HG02571 (cell line): Measurements from ENCODE around the gene FAM180A.

Experiments
- ATAC-seq: cut with Tn5 transposase; IDR thresholded peaks from one replicate; pipeline ENCODE4 v1.9.1; 2021; ENCODE audit warnings: mild to moderate bottlenecking, moderate library complexity; ENCODE audit not compliant: unreplicated experiment

Gene FAM180A

DNA sequence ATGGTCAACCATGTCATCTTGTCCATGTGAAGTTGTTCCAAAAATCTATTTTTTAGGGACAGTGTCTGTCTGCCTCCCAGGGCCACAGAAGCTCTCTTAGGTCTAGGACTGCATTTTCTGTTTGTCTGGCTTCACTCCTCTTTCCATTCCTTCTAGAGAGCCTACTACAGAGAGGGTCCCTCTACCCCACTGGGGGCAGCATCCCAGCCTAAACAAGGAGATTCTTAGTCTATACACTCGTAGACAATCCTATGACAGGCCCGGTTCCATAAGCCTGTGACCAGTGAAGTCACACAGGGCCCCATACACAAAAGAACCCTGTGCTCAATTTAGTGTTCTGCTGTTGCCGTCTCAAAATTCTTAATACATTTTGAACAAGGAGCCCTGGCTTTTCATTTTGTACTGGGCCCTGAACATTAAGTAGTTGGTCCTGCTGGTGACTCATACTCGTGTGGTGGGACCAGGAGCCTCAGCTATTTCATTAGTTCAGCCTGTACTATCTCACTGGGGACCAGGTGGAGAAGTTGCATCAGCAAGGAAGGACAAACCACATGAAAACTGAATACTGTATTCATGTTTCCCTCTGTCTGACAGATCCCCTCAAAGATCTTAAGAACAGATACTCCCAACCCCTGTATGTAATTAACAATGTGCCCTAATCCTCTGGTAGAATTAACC lies 23.5 kb upstream of the FAM180A start:
- ATAC-seq = no peak

DNA sequence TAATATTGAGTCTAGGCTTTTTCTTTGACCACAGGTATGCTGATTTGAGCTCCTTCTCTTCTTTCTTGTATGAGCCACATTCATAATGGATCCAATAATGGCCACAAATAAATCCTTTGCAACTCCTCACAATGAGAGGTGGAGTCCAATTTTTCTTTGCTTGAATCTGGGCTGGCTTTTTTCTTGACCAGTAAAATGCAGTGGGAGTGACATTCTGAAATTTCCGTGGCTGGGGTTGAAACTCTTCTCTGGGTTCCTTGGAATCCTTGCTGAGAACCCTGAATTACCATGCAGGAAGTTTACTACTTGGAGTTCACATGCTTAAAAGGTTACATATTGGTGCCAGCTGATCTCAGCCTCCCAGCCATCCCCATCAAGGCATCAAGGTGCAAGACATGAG lies 22.4 kb upstream of the FAM180A start:
- ATAC-seq = no peak

DNA sequence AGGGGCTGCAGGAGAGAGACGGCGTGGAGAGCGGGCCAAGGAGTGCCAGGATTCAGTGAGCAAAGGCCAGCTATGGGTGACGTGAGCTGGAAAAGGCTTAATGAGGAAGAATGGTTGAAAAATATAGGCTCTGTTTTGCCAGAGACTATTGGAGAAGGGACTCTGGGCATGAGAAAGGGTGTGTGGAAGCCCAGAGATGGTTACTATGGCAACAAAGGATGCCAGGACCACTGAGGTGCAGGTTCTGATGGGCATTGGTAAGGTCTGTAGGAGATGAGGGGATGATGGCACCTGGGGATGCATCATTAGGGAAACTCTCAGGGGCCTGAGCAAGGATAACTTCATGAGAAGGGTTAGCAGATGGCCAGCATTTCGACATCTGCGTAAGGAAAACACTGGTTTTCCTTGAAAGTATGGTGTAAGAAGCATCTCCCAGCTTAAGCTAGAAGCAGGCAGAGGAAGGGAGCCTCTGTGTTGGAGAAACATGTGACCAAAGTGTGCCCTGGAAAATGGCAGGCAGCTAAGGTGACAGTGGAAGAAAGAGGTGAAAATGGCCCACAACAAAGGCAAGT lies 21.6 kb upstream of the FAM180A start:
- no peak for ATAC-seq

DNA sequence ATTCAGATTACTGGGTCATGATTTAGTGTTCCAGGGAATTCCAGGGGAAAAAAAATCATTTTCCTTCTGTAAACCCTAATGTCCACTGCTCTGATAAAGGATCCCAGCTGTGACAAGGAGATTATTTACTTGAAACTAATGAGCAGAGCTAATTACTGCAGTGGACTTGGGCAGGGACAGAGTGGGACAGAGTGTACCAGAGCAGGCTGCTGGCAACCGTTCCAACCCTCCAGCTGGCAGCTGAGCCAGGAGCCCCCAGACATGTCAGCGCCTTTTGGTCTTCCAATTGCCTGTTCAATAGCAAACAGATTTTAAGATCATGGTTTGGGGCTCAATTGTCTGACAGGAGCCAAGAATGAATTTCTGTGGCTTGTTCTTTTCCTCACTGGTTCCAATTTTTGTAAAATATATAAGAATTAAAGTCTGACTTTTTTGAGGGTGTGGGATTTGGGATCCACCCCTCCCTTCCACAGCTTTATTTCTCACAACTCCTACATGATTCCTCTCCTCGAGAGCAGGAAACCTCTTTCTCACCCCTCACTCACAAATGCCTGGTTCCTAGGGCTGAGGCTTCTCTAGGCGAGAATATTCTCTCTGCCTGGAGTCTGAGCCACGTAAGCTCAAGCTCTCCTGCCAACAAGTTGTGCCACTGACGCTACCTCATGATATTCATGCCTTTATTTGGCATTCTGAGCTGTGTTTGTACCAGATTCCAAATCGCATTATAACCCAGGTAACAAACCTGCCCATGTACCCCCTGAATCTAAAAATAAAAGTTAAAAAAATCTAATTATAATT lies 20.6 kb upstream of the FAM180A start:
- no peak for ATAC-seq

DNA sequence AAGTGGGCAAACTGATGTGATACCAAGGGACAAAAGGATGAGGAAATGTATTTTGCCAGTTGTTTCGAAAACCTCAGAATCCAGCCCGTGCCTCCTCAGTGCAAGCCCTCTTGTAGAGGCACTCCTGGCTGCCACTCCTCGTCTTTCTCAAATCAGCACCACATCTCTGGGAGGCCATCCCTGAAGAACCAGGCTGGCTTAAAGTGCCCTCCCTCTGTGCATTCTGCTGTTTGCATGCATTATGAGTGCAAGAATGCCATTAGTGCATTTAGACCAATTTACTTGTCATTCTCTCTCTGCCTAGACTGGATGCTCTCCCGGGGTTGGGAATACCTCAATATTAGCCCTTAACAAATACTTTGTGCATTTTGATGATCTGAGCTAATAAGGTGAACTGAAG lies 19.9 kb upstream of the FAM180A start:
- no peak for ATAC-seq

DNA sequence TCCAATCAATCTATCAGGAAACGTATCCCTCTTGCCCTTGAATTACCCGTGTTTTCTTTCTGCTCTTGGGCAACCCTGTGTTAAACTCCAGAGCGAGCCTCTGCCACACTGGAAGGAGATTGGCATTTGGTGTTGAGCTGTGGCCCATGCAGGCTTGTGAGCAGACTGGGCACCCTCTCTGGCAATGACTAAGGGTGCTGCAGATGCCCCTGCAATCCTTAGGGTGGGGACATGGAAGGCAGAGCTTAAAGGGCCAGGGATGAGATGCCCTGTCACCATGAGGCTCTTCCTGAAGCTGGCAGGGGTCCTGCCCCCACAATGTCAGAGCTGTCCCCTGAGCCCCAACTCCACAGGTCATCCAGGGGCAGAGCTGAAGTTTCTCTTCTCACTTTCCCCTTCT lies 19.5 kb upstream of the FAM180A start:
- ATAC-seq = no peak

DNA sequence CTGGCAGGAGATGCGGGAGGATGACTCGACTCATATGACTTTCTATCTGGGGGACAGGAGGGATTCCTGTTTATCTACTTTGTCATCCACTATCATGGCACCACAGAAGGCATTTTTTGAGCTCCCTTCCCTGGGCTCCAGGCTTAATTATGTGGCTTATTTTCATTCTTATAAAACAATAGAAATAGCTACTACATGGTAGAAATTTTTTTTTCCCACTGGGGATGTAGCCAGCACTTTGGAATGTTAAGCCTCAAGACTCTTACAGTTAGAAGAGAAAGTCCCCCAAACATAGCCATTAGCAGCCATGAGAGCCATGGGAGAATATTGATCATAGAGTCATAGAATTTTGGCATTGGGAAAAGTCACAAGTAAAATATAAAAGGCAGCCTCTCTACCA lies 14.6 kb upstream of the FAM180A start:
- ATAC-seq = no peak

DNA sequence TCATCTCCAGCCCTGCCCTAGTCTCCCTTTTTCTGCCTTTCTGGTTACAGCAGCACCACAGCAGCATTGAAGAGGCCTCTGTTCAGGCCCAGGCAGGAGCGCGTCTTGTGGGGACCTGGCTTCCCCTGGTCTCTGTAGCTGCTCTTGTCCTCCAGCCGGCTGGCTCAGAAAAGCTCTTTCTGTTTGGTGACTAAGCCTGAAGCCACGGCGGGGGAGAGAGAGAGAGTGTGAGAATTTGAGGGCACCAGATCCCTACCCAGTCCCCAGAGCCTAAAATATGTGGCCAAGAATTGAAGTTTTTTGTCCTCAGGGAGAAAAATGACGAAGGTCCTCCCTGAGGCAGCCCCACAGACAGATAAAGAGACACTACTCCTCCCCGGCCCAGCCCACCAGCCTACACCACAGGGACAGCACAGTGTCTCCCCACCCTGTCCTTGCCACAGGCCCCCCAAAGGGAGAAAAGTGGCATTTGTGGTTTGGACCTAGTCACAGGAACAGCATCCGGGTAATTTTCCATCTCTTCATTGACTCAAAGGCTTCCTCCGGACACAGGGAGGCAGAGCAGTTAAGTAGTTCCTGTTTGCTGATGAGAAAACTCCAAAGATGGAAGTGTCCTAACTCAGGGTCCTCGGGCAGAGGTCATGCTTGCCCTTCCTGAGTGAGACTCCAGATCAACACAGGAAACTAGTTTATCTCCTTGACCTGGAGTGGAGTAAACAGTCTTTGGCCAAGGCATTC lies 13.3 kb upstream of the FAM180A start:
- ATAC-seq = no peak

DNA sequence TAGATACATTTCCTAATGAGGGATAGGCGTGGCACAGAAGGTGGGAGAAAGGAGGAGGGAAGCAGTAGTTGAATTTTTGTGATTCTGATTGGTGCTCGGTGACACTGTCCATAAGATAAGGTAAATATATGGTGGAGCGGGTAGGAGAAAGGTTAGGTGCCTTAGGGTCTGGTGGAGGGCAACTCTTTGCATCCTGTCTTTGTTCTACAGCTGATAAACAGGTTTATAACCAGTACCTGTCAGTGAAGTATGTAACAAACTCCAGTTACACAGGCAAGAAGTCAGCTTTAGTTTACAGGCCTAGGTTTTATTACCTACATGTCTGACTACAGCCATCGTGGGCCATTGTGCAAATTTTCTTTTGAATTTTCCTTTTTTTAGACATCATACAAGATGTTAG lies 10.9 kb upstream of the FAM180A start:
- no peak for ATAC-seq

DNA sequence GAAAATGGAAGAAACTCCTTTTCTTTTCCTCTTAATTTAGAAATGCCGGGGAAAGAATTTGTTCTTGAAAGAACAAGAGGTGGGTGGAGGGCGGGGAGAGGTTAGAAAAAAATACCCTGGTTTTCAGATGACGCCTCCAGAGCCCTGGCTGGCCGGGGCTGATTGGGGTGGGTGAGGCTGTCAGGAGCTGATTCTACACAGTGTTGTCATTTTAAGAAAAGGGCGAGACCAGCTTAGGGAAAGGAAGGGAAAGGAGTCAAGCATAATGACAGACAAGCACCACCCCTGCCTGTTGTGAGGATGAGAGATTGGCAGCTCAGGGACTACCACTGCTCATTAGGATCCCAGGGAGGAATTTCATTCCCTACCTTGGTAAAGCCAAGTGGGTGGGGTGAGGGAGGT lies 9.9 kb upstream of the FAM180A start:
- no peak for ATAC-seq

DNA sequence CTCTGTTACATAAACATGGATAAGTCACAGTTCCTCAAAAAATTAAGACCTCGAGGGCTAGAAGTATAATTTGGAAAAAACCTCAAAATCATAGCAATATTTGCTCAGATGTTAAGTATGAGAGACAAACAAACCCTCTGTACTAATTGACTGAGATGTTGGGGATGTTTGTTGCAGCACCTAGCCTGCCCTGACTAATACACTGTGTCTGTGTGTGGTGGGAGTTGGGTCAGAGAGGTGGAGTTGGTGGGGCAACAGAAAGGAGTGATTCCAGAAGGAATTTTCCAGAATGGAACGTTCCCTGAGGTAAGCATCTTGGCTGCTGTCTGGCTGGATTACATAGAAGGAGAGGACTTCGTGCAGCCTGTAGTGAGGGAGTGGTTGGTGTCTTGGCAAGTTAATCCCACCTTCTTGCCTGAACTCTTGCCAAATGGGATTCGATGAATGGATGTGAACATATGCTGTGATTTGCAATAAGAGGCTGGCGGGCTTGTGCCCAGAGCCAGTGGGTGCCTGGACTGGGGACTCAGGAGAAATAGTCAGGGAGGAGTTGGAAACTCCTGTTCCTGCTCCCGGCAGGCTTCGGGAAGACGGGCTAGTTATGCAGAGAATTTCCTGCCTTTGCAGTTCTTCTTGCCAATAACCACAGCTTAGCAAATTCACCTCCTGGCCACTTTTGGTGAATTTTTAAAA lies 9.3 kb upstream of the FAM180A start:
- no peak for ATAC-seq

DNA sequence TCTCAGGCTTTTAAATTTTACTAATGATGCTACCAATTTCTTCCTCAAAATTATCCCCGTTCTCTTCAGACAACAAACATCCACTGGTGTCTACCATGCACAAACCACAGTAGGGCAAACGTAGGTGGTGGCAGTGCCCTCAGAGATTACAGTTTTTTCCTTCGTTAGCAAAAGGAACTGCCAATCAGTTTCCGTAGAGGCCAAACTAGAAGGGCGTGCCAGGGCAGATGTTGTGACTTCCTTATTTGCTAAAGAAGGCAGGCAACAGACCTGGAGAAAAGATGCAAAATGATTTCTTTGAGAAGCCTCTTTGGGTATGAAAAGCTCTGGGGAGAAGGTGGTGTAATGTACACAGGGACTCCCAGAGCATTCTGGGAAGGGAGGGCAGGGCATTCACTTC lies 7.6 kb upstream of the FAM180A start:
- ATAC-seq = no peak

DNA sequence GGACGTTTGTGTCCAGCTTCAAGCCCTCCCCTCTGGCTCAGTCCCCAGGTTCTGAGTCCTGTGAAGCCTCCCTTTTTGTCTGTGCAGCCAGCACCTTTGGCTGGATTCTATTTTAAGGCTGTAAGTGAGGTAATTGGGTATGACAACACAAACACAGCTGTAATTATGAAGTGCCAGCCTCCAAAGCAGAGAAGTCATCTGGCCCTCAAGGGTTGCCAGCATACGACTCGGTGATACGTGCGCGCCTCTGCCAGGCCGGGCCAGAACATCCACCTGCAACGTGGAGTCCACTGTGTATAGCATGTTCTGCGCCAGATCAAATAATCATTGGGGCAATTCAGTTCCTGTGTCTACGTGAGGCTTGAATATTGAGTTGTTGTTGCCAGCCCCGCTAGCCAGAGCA lies 6.7 kb upstream of the FAM180A start:
- ATAC-seq = no peak

DNA sequence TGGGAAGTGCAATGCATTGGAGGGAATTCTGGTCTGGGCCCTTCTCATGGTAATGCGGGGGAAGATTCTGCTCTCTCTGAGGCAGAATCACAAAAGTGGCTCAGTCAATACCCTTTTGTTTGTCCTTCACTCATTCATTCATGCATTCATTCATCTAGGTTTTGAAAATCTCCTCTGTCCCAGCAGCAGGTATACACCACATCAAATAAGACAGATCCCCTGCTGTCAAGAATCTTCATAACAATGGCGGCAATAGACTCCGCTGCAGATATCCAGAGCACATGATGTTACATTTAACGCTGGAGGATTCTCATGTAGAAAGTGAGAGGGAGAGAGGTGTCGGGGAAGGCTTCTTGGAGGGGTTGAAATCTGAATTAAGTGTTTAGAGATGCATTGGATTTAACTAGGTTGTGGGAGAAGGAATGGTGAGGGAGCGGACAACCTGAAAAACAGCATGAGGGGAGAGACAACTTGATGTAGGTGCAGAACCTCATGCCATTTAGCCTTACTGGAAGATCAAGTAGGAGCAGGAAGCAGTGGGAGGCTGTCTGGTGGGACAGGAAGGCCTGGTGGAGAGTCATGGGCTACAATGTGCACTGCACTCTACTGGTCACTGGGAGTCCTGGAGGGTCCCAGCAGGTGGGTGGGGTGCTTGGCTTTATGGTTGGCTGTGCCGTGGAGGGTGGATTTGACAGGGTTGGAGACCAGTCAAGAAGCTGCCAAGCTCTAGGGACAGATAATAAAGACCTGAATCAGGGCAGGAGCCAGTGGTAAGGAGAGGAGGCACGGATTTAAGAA lies 5.2 kb upstream of the FAM180A start:
- ATAC-seq = no peak

DNA sequence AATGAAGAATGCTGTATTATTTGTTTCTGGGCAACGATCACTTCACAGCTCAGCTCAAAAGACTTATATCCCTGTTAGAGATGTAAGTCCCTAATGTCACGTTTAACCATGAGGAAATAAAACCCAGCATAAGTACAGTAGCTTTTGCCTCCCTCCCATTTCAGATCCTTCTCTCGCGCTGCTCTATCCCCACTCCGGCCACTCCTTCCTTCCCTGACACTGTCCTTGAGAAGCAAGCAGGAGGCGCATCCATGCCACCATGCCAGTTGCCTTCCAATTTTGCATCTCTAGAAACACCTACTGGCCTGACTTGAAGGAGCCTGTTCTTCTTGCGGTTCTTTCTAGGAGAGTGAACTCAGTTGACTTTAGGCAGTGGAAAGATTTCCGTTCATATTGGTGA lies 1.2 kb downstream of the FAM180A start:
- ATAC-seq = no peak

DNA sequence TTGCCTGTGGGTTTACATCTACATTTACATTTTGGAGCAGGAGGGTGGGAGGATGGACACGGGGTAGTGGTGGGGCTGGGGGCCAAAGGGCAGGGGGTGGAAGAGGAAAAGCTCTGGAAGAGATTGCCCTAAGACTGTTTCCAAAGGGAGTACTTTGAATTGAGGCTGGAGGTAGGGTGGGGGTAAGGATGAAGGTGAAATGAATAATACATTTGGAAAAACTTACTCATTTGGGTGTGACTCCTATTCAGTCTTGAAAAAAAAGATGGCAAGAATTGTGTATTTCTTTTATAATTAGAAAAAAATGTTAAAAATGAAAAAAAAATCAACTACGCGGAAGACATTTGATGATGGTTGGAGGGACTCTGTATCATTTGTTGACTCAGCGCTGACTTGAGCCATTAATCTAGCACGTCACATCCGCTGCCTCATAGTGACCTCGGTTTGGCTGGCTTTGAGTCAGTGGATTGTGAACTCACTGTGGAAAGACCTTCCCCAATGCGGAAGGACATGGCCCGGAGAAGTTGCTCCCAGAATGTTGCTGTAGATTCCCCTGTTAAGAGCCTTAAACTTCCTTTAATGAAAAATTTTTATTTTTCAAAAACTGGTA lies 2.8 kb downstream of the FAM180A start:
- no peak for ATAC-seq

DNA sequence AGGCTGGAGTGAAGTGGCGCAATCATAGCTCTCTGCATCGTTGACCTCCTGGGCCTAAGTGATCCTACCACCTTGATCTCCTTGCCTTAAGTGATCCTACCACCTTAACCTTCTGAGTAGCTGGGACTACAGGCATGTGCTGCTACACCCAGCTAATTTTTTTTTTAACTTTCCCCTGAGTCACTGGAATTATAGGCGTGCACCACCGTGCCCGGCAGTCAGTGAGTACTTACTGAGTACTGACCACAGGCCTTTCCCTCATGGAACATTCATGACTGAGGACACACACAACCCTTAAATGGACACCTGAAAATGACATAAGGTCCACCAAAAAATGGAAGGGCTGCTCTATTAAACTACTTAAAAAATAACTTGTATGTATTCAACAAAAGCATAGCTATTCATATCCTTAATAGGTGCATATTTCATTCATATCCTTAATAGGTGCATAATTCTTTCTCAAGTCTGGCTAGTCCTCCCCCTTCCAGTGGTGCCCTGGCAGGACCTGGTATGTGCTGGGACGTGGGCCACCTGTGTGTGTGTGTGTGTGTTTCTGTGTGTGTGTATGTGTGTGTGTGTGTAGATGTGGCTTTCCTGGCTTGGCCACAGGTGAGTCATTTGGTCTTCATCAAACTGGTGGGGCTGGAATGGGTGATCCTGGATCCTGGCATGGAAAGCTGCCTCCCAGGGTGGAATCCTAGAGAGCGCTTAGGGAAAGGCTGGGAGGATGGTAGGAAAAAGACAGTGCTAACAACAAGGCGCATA lies 3.5 kb downstream of the FAM180A start:
- ATAC-seq = no peak

DNA sequence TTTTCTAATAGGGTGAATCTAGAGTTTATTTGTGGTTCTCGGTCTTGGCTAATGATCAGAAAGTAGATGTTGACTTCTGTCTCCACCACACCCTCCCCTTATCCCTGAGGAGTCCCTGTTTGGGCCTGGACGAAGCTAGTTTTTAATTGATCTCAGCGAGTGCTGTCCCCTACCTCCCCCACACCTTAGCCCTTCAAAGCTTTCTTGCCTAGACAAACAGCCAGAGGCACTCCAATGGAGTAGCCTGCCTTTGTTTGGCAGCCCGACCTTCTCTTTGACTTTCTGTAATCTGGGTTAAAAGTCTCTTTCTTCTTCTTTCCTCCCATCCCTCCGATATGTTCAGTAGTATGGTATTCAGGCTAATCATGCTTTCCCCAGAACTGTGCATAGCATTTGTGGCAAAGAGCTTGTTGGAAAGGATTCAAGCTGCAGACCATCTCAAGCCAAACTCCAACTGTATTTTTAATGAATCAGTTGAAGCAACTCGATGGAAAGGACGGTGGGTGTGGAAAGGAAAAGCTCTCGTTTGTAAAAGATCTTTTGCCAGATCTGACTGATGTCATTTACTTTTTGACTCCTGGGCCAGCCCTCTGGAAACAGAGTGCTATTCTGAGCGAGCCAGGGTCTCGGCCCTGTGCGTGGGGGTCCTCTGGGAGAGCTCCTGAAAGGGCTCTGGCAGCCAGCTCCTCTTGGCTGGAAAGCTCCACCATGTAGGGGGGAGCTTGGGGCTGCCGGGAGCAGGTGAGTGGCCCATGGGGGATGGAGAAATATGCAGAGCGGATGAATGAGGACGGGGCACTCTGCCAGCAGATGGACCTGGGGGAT lies 4.5 kb downstream of the FAM180A start:
- ATAC-seq = no peak
